HTR-8/SVneo (cell line): ENCODE results near the gene PDCL2.

Experiments used
- DNase-seq: peaks from one replicate; pipeline ENCODE4 v3.0.0; 2011; ENCODE audit warnings: low spot score, mixed read lengths; ENCODE audit not compliant: insufficient read length
- FAIRE-seq: peaks from 2 replicates; lab custom pipeline; 2011; peaks lifted over from hg19 to GRCh38; lab: Jason Lieb, UNC

The PDCL2 gene

DNA sequence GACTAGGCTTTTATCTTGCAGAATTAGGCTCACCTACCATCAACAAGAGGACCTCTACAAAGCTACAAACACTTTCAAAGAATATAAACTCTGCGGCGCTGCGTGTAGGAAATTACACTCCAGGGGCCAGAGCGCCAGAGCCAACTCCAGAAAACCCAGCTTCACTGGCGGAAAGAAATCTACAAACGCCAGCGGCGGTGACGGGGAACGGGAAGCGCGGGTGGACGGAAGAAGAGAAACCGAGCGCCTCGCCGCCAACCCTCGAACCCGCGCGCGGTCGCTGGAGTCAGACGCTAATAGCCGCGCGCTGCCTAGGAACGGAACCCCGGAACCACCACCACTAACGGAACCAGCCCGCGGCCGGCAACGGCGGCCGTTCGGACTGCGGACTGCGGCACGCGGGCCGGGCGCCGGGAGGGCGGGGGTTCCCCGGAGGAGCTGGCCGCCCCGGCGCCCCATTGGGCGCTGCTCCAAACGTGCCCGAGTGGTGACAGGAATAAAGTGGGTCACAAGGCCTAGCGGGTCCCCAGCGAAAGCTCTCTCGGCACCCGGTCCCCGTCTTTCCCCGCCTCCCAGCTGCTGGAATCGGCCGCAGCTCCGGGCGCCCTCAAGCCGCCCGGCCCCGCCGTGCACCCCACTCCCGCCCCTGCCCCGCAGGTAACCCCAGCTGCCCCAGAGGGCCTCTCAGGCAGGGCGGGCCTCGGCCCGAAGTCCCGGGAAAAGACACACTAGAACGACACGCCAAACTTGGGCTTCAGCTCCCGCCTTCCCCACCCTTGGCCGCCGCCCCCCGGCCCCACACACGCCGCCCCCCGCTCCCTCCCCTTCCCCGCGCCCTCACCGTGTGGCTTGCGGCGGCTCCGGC is 46.2 kb downstream of the PDCL2 start:
- DNase-seq (peak; percentile 21), FAIRE-seq (no peak)

DNA sequence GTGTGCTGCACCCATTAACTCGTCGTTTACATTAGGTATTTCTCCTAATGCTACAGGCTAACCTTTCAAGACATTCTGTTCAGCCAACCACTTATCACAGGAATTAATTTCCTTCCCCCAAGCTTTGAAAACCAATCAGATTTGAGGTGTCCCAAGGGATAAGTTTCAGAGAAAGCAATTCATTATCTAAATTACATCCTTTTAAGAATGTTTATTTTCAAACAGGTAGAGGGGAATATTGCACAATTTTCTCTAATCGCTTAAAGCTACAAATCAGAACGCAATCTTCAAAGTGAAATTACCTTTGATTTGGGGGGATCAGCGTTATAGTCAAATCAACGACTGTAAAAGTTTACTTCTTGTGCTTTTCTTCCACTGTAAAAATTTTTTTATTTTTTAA is 46.9 kb downstream of the PDCL2 start:
- DNase-seq (no peak), FAIRE-seq (no peak)

DNA sequence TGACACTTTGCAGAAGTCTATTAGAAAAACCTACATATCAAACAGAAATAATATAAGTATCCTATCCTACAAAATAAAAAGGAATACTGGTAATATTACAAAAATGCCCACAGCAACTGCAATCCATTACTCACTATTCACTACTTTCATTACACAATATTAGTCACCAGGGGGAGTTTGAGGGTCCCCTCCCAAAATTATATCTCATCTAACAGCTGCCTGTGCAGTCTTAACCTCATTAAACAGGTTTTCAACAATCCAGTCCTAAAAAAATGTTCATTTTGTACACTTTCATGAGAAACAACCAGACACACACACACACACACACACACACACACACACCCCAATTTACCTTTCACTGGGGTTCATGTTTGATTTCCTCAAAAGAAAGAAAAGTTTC is 48.2 kb downstream of the PDCL2 start:
- FAIRE-seq (no peak), DNase-seq (no peak)

DNA sequence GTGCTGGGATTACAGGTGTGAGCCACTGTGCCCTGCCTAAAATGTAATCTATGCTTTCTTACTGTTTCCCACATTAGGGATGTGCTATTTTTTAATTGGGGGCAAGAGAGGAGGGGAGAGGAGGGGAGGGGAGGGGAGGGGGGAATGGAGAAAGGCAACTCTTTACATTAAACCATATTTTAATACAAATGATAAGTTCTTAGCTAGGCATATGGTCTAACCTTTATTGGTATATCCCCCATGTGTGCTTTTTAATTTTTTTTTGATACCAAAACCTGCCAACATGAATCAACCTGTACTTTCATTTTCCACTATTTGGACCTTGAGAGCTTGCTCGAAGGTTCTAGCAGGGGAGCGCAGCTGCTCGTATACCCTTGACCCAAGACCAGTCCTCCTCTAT is 51.8 kb downstream of the PDCL2 start:
- FAIRE-seq (no peak), DNase-seq (no peak)

DNA sequence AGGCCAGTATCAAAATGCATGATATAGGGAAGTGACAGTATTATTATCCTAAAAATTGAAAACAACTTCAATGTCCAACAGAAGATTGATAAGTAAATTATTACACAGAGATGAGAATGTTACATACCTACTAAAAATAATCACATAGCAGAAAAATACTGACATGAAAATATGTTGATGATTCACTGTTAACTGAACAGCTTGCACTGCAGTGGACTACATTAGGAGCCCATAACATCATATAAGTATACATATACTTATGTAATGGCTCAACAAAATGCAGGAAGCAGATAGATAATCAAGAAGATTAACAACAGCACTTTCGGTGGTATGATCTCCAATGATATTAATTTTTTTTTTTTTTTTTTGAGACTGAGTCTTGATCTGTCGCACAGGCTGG is 52.4 kb downstream of the PDCL2 start:
- FAIRE-seq (no peak), DNase-seq (no peak)

DNA sequence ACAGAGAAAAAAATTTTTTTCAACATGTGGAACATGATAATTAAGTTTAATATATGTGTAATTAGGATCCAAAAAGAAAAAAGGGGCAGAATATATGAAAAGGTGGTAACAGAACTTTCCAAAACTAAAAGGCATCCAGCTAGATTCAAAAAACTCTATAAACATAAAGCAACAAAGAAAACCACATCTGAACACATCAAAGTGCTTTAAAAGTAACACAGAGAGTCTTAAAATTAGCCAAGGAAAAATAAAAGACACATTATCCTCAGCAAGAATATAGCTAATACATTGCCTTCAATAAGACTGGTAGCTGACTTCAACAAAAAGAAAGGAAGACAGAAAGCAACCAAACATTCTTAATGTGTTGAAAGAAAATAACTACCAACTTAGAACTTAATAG is 53.5 kb downstream of the PDCL2 start:
- no peak for DNase-seq
- FAIRE-seq = no peak

DNA sequence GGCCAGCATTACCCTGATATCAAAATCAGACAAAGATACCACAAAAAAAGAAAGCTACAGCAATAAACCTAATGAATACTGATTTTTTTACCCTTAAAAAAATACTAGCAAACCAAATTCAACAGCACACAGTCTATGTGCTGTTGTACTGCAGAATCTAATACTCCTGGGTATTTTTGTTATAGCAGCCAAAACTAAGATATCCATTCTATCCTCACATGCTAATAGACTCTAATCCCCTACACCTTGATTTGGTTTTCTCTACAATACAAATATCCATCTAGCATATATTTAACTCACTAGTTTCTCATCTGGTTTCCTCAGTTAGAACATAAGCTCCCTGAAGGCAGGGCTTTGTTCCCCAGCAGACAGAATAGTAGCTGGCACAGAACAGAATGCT is 57.7 kb downstream of the PDCL2 start:
- no peak for DNase-seq
- FAIRE-seq = no peak

DNA sequence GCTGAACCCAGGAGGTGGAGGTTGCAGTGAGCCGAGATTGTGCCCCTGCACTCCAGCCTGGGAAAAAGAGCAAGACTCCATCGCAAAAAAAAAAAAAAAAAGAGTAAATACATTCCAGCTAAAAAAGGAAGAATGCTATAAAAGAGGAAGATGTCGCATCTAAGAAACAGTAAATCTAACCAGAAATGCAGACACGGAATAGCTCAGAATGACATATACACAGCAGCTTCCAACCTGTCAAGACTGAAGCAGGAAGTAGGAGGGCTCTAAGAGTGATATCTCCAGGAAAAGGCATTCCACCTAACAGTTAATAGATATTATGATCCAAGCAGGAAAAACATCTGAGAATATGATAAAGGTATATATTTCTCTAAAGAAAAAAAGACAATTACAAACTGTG is 61.4 kb downstream of the PDCL2 start:
- no peak for DNase-seq
- FAIRE-seq = no peak

DNA sequence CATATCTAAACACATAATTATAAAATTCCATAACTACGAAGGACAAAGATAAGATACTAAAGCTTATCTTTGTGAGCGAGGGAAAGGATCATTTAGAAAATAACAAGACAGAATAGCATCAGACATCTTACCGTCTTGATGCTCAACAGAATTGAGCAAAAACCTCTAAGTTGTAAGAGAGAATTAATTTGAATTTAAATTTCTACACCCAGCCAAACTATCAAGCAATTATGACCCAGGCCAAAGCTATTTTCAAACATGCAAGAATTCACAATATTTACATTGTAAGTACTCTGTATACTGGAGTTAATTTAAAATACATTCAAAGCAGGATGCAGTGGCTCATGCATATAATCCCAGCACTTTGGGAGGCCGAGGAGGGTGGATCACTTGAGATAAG is 61.9 kb downstream of the PDCL2 start:
- no peak for DNase-seq
- FAIRE-seq = no peak

DNA sequence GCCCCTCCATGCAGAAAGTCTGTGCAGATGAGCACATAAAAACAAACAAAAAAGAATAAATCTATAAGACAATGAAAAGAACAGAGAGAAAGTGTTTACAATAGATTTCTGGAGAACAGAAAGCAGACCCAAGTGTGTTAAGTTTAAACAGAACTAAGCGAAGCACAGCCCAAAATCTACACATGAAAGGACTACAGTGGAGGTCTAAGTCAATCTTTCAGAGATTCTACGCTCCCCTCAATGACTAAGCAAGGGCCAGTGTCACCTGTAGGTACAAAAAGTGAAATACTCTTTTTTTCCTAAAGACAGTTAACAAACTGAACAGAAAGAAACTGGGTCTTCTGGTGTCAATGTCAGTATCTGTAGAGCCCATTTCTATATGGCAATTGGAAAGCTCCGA is 63.6 kb downstream of the PDCL2 start:
- no peak for FAIRE-seq
- no peak for DNase-seq

DNA sequence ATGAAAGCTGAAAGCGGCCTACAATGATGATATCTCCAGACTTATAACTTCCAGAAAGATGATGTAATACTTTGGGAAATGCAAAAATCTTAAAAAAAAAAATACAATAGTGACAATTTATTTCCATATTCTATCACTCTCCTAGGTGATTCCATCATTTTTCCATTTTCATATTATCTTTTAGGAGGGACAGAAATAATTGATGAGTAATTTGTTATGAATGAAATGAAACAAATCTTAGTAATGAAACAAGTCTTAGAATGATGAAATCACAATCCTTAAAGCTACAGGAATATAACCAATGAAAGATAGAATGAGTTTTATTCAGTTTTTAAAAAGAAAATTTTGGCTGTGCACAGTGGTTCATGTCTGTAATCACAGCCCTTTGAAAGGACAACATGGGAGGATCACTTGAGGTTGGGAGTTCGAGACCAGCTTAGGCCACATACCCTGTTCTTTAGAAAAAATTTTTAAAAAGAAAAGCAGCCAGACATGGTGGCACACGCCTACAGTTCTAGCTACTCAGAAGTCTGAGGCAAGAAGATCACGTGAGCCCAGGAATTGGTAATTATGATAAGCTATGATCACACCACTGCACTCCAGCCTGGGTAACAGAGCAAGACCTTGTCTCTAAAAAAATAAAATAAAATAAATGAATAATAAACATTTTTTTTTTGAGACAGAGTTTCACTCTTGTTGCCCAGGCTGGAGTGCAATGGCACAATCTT is 67.0 kb downstream of the PDCL2 start:
- no peak for FAIRE-seq

DNA sequence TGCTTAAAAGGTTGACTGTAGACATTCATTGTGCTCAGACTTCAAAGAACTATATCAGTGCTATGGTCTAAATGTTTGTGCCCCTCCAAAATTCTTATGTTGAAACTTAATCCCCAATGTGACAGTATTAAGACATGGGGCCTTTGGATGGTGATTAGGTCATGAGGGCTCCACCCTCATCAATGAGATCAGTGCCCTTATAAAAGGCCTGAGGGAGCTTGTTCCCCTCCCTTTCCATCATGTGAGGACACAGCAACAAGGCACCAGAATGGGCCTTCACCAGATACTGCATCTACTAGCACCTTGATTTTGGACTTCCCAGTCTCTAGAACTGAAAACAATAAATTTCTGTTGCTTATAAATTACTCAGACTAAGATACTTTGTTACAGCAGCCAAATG is 73.6 kb downstream of the PDCL2 start:
- DNase-seq = no peak
- FAIRE-seq = no peak

More for the DNA sequence above, 67.0 kb downstream of the PDCL2 start:
- no peak for DNase-seq

DNA sequence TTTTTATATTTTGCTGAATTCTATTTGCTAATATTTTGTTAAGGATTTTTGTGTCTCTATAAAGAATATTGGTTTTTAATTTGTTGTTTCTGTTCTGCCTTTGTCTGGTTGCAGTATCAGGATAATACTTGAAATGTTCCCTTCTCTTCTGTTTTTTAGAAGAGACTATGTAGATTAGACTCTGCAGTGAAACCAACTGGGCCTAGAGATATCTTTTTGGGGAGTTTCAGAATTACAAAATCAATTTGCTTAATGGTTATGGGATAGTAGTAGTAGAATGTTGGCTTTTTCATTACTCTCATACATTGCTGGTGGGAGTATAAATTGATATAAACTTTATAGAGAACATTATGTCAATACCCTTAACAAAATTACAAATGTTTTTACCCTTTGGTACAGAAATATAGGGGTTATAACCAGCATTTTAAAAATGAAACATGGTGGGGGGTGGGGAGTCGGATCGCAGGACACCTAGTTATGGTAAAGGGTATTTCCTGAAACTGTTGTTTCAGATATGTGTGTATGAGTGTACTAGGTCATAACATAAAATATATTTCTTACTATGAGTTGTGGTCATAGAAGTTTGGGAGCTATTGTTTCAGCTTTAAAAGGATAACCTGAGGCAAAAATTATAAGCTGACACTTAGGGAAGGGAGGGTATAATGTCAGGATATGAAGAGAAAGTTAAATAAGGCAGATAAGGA is 74.4 kb downstream of the PDCL2 start:
- DNase-seq (no peak), FAIRE-seq (no peak)

DNA sequence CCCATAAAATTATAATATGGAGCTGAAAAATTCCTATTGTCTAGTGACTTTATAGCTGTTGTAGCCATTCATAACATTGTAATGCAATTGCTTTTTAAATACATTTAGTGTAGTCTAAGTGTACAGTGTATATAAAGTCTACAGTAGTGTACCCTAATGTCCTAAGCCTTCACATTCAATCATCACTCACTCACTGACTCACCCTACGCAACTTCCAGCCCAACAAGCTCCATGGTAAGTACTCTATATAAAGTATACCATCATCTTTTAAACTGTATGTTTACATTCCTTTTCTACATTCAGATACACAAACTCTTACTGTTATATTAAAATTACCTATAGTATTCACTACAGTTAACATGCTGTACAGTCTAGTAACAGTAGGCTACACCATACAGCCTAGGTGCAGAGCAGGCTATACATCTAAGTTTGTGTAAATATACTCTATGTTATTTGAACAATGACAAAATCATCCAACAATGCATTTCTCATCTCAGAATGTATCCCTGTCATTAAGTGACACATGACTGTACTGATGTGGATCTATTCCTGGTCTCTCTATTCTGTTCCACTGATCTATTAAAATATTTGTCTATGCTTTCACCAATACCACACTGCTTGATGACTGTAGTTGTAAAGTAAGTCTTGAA is 79.0 kb downstream of the PDCL2 start:
- no peak for FAIRE-seq
- no peak for DNase-seq

DNA sequence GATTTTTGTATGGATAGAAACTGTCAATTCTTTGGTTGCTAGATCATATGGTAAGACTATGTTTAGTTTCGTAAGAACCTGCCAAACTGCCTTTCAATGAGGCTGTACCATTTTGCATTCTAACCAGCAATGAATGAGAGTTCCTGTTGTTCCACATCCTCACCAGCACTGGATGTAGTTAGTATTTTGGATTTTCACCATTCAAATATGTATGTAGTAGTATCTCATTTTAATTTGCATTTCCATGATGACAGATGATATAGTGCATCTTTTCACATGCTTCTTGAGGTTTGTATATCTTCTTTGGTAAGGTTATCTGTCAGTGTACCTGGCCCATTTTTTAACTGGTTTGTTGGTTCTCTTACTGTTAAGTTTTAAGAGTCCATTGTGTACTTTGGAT is 80.0 kb downstream of the PDCL2 start:
- FAIRE-seq (no peak), DNase-seq (no peak)

DNA sequence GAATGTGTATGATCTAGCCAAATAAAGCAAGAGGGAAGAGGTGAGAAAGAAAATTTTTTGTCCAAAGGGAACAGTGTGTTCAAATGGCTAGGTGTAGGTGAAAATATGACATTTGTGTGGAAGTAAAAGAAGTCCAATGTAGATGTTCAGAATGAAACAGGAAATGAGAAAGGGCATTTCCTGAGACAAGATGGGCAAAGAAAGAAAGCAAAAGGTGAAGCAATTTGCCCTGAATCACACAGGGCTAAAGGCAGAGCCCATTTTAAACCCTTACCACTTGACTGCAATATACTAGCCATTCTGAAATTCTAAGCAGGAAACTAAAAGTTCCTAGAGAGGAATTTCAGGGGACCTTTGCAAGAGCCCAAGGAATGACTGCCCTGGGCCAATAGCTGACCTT is 81.4 kb downstream of the PDCL2 start:
- DNase-seq = no peak
- FAIRE-seq = no peak

DNA sequence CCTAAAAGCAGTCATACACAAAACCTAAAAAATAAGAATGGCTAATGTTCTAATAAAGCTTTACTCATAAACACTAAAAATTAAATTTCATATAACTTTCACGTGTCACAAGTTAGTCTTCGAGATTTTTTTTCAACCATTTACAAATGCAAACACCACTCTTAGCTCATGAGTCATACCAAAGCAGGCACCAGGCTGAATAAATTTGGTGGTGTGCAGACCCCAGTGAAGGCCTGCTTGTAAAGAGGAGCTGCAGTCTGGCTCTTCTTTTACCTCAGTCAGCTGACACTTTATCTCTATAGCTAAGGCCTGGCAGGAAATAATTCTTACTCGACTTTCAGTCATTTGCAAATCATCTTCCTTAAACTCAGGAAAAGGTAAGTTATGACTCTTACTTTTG is 82.8 kb downstream of the PDCL2 start:
- DNase-seq (no peak), FAIRE-seq (no peak)

DNA sequence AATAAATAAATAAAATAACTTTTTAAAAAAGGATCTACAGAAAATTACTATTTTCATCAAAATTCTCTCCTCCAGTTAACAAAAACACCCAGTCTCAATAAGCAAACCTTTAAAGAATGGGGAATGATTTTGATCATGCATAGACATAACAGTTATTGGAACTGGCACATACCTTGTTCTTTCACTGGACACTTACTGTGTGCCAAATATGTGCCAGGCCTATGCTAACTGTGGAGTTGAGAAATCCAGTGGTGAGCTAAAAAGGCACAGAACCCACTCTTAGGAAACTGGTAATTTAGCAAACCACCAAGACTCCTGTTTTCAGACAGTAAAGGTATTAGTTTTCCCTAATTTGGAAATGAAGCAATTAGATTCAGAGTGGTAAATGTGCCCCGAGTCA is 84.4 kb downstream of the PDCL2 start:
- FAIRE-seq = no peak
- DNase-seq = no peak
